Measurements from ENCODE around the gene NEDD9.

DNA sequence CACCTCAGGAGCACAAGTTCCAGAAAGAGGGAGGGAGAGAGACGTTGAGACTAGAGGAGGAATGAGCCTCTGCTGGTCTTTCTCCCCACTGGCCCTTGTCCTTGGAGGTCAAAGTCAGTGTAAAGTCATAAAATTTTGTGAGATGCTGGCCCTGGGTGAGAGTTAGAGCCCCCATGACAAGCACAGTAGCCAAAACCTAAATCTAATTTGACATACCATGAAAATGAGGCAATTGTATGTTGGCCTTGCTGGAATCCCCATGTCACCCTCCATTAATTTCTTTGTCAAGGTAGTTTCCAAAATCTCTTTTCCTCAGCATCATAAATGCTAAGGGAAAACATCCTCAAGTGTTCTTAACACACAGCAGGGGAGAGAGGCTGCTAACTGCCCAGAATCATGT is 17.6 kb upstream of the NEDD9 start:
- TF ChIP-seq, protein P1, sequence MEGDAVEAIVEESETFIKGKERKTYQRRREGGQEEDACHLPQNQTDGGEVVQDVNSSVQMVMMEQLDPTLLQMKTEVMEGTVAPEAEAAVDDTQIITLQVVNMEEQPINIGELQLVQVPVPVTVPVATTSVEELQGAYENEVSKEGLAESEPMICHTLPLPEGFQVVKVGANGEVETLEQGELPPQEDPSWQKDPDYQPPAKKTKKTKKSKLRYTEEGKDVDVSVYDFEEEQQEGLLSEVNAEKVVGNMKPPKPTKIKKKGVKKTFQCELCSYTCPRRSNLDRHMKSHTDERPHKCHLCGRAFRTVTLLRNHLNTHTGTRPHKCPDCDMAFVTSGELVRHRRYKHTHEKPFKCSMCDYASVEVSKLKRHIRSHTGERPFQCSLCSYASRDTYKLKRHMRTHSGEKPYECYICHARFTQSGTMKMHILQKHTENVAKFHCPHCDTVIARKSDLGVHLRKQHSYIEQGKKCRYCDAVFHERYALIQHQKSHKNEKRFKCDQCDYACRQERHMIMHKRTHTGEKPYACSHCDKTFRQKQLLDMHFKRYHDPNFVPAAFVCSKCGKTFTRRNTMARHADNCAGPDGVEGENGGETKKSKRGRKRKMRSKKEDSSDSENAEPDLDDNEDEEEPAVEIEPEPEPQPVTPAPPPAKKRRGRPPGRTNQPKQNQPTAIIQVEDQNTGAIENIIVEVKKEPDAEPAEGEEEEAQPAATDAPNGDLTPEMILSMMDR (IDR thresholded peaks at IDR 0.05) = no peak
- no peak for TF ChIP-seq POLR2A (IDR thresholded peaks at IDR 0.05)

All from esophagus squamous epithelium (tissue), 4 donors.